Measurements from ENCODE around the gene MYOZ2. TPM values are rescaled to one million over a fixed set of nuclear protein-coding genes. Genes with fewer than 3 reads are reported as not detected.
"Not testable (repeated sequence)": the region's sequence is repeated elsewhere in the genome, so short reads cannot be mapped to it uniquely, and the experiment has no call there.

MYOZ2 gene
- total RNA-seq, 4 donors from 2014 or later = not detected

DNA sequence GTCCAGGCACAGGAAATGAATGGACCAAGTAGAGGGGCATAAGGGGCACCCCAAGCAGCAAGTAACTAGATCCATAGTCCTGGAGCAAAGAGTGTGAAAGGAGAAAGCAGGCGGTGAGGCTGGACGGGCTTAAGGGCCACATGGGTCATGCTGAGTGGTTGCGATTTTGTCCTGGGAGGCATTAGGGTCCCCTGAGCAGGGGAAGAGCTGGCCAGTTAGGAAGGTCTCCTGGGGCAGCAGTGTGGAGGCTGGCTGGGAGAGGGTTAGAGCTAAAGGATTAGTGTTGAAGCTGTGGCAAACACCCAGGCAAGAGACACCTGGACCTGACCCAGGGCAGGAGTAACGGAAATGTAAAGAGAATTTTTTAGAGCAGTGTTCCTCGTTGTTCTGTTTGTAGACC lies 26.5 kb downstream of the MYOZ2 start:
- H3K4me3 ChIP-seq (ENCODE audit: low read depth, poor library complexity, severe bottlenecking) = no peak overlapping the region
- TF ChIP-seq, protein P1, sequence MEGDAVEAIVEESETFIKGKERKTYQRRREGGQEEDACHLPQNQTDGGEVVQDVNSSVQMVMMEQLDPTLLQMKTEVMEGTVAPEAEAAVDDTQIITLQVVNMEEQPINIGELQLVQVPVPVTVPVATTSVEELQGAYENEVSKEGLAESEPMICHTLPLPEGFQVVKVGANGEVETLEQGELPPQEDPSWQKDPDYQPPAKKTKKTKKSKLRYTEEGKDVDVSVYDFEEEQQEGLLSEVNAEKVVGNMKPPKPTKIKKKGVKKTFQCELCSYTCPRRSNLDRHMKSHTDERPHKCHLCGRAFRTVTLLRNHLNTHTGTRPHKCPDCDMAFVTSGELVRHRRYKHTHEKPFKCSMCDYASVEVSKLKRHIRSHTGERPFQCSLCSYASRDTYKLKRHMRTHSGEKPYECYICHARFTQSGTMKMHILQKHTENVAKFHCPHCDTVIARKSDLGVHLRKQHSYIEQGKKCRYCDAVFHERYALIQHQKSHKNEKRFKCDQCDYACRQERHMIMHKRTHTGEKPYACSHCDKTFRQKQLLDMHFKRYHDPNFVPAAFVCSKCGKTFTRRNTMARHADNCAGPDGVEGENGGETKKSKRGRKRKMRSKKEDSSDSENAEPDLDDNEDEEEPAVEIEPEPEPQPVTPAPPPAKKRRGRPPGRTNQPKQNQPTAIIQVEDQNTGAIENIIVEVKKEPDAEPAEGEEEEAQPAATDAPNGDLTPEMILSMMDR (IDR thresholded peaks at IDR 0.05) = no peak
- no peak for TF ChIP-seq POLR2A (IDR thresholded peaks at IDR 0.05)
- WGBS, 2 donors = 90 to 91% methylated on average over 5 of the region's 5 CpGs
- no peak for DNase-seq (ENCODE audit: low spot score in 2 of 2)
- intact Hi-C loops (cut with DNase I; ENCODE audit: low total_unique reads) = no loop called here

DNA sequence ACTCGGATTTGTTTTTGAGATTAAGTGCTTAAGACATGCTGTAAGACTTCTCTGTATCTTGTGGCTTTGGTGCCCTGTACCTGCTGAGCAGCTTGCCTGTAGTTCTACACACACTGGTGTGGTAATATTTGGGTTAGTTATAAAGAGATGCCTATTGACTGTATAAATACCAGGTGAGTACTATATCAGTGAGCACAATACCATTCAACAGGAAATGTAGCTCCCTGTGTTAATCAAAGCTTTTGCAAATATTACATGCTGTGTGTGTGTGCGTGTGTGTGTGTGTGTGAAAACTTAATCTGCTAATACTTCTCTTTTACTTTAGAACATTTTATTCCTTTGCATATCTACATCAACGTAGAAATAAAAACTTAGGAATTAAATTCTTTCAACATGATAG lies 30.1 kb downstream of the MYOZ2 start:
- no peak for DNase-seq (ENCODE audit: low spot score in 2 of 2)
- intact Hi-C loops (cut with DNase I; ENCODE audit: low total_unique reads) = no loop called here
- no peak overlapping the region for H3K4me3 ChIP-seq (ENCODE audit: low read depth, poor library complexity, severe bottlenecking)
- TF ChIP-seq, protein P1 (IDR thresholded peaks at IDR 0.05) = no peak
- TF ChIP-seq POLR2A (IDR thresholded peaks at IDR 0.05) = no peak
- WGBS, 2 donors = 88 to 90% methylated on average over 3 of the region's 3 CpGs

DNA sequence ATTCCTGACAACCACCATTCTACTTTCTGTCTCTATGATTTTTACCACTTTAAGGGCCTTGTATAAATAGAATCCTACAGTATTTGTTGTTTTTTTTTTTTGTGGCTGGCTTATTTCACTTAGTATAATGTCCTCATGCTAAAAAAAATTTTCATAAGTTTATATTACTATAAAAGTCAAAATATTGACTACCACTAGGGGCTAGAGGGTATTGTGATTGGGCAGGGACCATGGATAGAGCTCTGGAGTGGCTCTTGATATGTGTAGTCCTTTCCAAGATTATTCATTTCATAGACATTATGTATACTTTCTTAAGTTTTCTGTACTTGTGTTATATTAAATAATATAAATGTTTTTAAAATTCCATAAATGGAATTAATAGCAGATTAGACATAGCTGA lies 34.6 kb downstream of the MYOZ2 start:
- DNase-seq (ENCODE audit: low spot score in 2 of 2) = no peak
- intact Hi-C loops (cut with DNase I; ENCODE audit: low total_unique reads) = no loop called here
- no peak overlapping the region for H3K4me3 ChIP-seq (ENCODE audit: low read depth, poor library complexity, severe bottlenecking)
- TF ChIP-seq, protein P1 (IDR thresholded peaks at IDR 0.05) = no peak
- TF ChIP-seq POLR2A (IDR thresholded peaks at IDR 0.05) = no peak

DNA sequence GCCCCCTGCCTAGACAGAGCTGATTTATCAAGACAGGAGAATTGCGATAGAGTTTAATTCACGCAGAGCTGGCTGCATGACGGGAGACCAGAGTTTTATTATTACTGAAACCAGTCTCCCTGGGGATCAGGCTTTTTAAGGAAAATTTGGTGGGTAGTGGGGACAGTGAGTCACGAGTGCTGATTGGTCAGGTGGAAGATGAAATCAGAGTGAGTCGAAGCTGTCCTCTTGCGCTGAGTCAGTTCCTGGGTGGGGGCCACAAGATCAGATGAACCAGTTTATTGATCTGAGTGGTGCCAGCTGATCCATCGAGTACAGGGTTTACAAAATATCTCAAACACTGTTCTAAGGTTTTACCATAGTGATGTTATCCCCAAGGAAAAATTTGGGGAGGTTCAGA lies 36.6 kb downstream of the MYOZ2 start:
- no peak for TF ChIP-seq POLR2A (IDR thresholded peaks at IDR 0.05)
- TF ChIP-seq, protein P1 (IDR thresholded peaks at IDR 0.05) = no peak
- WGBS, 2 donors = 82 to 84% methylated on average over 7 of the region's 7 CpGs
- no peak for DNase-seq (ENCODE audit: low spot score in 2 of 2)
- intact Hi-C loops (cut with DNase I; ENCODE audit: low total_unique reads) = no loop called here
- H3K4me3 ChIP-seq (ENCODE audit: low read depth, poor library complexity, severe bottlenecking) = no peak overlapping the region

DNA sequence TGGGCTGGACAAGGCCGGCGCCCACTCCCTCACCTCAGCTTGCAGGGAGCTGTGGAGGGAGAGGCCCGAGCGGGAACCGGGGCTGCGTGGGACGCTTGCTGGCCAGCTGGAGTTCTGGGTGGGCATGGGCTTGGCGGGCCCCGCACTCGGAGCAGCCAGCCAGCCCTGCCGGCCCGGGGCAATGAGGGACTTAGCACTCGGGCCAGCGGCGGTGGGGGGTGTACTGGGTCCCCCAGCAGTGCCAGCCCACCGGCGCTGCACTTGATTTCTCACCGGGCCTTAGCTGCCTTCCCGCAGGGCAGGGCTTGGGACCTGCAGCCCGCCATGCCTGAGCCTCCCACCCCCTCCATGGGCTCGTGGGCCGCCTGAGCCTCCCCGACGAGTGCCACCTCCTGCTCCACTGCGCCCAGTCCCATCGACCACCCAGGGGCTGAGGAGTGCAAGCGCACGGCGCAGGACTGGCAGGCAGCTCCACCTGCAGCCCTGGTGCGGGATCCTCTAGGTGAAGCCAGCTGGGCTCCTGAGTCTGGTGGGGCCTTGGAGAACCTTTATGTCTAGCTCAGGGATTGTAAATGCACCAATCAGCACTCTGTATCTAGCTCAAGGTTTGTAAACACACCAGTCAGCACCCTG lies 38.2 kb downstream of the MYOZ2 start:
- H3K4me3 ChIP-seq (ENCODE audit: low read depth, poor library complexity, severe bottlenecking); intact Hi-C loops (cut with DNase I; ENCODE audit: low total_unique reads); DNase-seq (ENCODE audit: low spot score in 2 of 2): not testable (repeated sequence)
- 97 to 100% methylated on average over 11 to 15 of the region's 30 CpGs for WGBS, 2 donors

DNA sequence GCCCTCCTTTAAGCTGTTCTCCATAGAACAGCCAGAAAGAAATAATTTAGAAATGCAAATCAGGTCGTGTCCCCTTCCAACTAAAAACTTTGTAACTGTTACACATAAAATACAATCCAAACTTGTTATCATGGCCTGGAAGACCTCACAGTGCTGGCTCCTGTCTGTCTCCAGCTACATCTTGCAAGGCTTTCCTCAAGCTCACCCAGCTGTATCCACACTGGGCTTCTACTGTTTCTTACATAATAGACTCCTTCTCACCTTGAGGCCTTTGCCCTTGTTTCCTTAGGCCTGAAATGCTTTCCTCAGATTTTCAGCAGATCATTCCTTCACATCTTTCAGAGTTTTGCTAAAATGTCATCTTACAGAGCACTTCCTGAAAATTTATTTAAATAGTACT lies 43.4 kb downstream of the MYOZ2 start:
- 71 to 73% methylated on average over 1 of the region's 1 CpG for WGBS, 2 donors
- TF ChIP-seq POLR2A (IDR thresholded peaks at IDR 0.05) = no peak
- TF ChIP-seq, protein P1 (IDR thresholded peaks at IDR 0.05) = no peak
- DNase-seq (ENCODE audit: low spot score in 2 of 2) = no peak
- H3K4me3 ChIP-seq (ENCODE audit: low read depth, poor library complexity, severe bottlenecking) = no peak overlapping the region
- intact Hi-C loops (cut with DNase I; ENCODE audit: low total_unique reads) = no loop called here

All from lower leg skin (tissue), 4 donors.